ENCODE measurements around the gene ADAMTS16.
"Not testable (repeated sequence)": the region's sequence is repeated elsewhere in the genome, so short reads cannot be mapped to it uniquely, and the experiment has no call there.

Gene ADAMTS16

DNA sequence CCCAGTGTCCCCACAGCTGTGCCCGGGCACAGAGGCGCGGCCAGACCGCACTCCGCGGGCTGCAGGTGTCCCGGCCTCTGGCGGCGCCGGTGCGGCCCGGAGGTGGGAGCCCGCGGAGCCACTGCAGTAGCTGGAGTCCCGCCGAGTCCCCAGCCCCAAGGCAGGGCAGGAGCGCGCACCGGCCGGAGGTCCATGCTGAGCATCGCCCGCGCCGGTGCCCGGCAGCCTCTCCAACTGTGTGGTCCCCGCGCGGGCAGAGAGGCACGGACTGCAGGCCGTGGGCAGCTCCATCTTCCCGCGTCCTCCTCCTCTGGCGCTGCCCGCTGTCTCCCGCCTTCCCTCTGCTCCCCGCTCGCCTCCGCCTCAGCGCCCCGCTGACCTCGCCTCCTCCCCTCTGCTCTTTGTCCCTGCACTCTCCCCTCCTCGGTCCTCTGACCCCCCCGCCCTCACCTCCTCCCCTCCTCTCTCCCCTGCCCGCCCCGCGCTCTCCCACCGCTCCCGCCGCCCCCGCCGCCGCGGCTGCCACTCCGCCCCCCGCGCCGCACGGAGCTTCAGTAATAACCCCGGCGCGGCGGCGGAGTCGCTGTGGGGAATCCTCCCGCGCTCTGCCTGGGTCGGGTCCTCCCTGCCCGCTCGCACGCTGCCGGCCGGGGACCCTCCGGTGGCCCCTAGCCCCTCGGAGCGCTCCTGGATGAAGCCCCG lies at the start of gene ADAMTS16:
Gene ADAMTS16 (plus strand): TSS at position 554 of the 702 bp plus-strand sequence. CDS start 138 bp downstream, at position 692.
- DNase-seq: peak; percentile 24

DNA sequence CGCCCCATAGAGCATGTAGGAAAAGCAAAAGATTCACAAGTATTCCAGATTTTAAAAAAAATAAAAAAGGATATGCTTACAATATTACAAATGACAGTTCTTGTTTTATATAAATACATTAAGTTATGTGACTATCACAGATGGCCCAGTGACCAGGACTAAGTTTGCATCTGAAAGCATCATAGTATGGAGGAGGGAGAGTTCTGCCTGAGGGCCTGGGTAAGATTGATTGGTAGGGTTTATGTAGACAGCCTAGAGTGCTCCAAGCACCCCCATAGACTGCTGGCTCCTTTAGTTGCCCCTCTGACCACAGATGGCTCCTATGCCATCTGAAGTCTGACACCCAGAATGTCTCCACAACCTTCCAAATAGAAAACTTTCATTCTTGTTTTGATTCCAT lies 48.0 kb upstream of the ADAMTS16 start:
- DNase-seq: no peak

DNA sequence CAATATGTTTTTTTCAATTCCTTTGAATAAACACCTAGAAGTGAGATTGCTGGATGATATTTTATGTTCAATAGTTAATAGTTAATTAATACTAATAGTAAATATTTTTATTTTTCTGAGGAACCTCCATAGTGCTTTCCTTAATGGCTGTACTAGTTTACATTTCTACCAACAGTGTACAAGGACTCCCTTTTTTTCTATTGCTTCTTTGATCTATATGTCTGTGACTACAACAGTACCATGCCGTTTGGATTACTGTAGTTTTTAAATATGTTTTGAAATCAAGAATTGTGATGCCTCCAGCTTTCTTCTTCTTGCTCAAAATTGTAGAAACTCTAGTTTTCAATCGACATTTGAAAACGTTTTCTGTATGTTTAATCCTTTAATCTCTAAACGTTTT lies 39.5 kb upstream of the ADAMTS16 start:
- DNase-seq: no peak

- DNase-seq: no peak
These were observed 38.5 kb upstream of the ADAMTS16 start for GRCh38 chr5:5101676-5102075.

GRCh38 chr5:5103245-5103644 lies 36.9 kb upstream of the ADAMTS16 start:
- no peak for DNase-seq

GRCh38 chr5:5104550-5104949 lies 35.6 kb upstream of the ADAMTS16 start:
- no peak for DNase-seq

DNA sequence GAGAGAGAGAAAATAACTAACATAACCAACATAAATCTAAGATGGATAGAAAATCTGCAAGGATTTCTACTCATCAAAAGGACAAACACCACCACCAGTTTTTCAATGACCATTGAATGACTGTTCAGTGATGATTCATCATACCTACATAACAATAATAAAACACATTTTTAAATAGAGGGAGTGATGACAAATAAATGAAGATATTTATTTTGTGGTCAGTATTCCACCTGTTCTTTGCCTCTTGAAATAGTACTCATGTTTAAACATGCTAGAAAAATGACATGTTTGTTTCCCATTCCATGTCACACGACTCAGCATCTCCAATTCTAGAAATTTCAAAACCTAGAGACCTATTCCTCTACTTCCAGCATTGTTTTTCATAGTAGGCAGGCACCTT lies 34.6 kb upstream of the ADAMTS16 start:
- DNase-seq: no peak

DNA sequence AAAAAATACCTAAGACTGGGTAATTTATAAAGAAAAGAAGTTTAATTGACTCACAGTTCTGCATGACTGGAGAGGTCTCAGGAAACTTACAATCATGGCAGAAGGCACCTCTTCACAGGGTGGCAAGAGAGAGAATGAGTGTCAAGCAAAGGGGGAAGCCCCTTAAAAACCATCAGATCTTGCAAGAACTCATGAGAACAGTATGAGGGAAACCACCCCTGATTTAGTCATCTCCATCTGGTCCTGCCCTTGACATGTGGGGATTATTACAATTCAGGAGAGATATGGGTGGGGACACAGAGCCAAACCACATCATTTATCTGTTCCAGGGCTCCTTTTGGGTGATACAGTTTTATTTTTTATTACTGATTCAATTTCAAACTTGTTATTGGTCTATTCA lies 23.2 kb upstream of the ADAMTS16 start:
- no peak for DNase-seq

GRCh38 chr5:5122776-5123175 lies 17.4 kb upstream of the ADAMTS16 start:
- no peak for DNase-seq

DNA sequence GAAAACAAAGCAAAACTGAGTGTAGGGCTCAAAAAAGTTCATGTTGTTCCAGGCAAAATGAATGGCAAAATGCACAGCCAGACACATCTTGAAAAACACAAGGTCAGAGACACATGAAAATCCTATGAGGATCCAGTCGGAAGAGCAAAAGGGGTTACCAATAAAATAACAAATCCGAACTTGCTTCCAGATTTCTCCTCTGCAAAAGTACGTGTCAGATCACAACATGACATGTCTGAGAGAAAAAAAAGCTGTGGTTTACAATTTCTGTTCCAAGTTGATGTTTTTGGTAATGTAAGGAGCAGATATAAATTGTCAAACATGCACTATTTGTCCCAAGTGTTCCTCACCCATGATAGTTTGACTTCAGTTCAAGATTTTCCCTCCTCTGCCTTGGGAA lies 15.9 kb upstream of the ADAMTS16 start:
- DNase-seq: no peak

DNA sequence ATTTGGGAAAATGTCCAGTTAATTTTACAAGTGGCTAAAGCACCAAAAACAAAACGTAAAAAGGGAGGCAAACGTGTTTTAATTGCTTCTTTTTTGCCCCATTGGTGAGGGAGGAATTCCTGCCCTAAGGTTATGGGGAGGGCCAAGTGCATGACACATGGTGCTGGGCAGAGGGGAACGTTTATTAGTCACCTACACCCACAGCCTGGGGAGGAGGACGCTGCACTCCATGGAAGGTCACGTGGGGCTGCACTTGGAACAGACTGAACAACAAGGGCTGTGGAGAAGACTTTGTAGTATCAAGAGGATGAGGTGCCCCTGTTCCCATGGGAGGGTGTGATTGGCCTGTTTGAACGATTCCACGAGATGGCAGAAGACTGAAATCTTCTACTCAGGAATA lies 13.7 kb upstream of the ADAMTS16 start:
- no peak for DNase-seq

- DNase-seq: no peak
These were observed 11.4 kb upstream of the ADAMTS16 start for GRCh38 chr5:5128766-5129165.

DNA sequence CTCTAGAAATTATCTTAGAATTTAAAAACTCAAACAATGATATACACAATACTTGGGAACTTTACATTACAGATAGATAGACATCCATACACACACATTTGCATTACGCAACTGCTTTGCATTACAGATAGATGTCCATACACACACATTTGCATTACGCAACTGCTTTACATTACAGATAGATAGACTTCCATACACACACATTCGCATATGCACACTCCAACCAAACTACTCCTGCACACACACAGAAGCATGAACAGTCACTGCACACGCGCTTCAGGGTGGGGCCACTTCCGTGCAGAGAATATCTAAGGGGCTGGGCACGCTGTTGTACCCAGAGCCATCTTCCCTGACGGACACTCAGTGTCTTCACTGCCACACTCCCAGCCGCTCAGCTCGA lies 7.9 kb upstream of the ADAMTS16 start:
- DNase-seq: peak; percentile 98

- DNase-seq: no peak
These were observed 7.3 kb upstream of the ADAMTS16 start for GRCh38 chr5:5132693-5133295.

DNA sequence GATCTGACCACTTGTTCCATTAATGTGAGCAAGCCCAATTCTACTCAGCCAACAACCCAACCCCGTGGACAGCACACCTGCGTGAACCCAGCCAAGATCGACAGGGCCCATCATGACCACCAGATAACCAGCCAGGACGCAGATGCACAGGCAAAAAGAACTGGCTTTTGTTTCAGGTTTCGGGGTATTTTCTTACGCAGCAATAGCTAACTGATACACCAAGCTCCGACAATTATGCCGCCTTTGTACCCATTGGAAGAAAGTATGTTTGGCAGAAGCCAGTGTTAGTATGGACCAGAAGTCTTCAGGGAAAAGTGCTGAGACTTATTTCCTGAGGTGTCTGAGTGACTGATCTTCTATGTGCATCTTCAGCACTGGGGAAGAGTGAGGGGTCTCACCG lies 6.0 kb upstream of the ADAMTS16 start:
- no peak for DNase-seq

DNA sequence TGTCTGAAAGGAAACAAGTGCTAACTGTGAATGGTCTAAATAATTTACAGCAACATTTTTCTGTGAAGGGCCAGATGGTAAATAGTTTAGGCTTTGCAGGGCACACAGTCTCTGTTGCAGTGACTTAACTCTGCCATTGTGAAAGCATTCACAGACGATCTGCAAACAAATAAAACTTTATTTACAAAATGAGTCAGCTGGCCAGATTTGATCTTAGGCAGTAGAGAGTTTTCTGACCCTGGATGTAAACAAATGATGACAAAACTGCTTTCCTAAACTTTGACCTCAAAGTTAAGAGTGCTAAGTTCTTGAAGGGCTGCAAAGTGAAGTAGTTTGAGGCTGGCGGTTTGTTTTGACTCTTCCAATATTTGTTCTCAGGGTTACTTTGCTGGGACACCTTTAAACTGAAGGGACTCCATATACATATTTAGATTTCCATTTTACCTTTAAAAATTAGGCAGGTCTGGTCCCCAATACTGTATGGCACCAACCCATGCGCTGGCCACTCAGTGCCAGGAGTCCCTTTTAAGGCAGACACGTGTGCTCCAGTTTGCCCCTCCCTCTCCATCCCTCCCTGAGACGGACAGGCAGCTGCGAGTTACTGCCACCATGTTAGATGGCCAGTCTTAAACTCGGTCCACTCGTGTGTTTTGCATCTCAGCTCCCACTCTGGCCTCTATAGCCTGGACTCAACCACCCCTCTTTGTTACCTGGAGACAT lies 4.0 kb upstream of the ADAMTS16 start:
- DNase-seq: no peak

DNA sequence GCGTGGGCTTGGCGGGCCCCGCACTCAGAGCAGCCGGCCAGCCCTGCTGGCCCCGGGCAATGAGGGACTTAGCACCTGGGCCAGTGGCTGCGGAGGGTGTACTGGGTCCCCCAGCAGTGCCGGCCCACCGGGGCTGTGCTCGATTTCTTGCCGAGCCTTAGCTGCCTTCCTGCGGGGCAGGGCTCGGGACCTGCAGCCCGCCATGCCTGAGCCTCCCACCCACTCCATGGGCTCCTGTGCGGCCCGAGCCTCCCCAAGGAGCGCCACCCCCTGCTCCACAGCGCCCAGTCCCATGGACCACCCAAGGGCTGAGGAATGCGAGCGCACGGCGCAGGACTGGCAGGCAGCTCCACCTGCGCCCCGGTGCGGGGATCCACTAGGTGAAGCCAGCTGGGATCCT lies 2.3 kb upstream of the ADAMTS16 start:
- not testable (repeated sequence) for DNase-seq

GRCh38 chr5:5139336-5139776 lies 774 bp upstream of the ADAMTS16 start:
- no peak for DNase-seq

GRCh38 chr5:5140479-5141338 lies 579 bp downstream of the ADAMTS16 start:
- DNase-seq: no peak

GRCh38 chr5:5141339-5141599 lies 1.1 kb downstream of the ADAMTS16 start:
- DNase-seq: no peak

DNA sequence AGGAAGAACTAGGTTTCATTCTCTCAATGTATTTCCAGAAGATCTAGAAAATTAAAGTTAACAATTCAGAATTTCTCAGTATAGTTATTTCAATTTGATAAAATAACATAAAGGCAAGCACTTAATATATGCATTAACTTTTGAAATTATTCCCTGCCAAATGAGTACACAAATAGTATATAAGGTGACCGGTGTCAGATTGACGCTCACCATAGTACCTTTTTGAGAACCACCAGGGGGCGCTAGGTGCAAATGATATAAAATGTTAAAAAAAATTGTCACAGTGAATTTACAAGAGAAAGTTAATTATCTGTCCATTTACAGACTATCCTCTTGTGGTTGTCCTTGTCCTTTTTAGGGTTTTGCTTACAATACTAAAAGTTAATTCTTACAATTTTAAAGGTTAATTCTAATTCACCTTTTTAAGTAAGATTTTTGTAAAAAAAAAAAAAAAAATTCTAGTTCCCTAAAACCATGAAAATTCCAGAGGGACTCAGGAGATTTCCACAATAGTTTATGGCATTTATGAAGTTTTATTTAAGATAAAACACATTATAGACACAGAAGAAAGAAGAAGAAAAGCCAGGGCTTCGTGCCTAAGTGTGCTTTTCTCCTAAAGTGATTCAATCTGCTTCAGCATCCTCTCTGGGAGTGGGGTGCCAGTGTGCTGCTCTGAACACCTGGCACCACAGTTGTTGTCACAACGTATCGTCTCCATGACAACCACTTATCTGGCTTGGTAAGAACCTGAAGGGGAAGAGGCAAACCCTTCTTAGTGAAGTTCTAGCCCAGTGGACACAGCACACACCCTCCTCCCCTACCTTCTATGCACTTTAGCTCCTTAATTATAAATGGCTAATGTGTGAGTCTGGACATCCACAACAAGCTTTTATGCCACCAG lies 1.7 kb downstream of the ADAMTS16 start:
- DNase-seq: peak; percentile 61

GRCh38 chr5:5144441-5144840 lies 4.3 kb downstream of the ADAMTS16 start:
- no peak for DNase-seq

Data from NCI-H526 treated with DMSO at 0.1 percent for 48 hours (cell line).